Measurements from ENCODE around the gene IRAK2.

IRAK2 gene

GRCh38 chr3:10228248-10228950 lies 63.7 kb downstream of the IRAK2 start:
- no peak overlapping the region for H2AFZ ChIP-seq (ENCODE audit: low read depth, low read length)
- DNase-seq: no peak
- no peak overlapping the region for H3K4me2 ChIP-seq (ENCODE audit: insufficient read depth, low read length)
- peak; percentile 55 for ATAC-seq (ENCODE audit: insufficient read depth, low read depth)
- H3K9ac ChIP-seq (ENCODE audit: low read depth, low read length): no peak overlapping the region
- H3K27me3 ChIP-seq (ENCODE audit: insufficient read depth, low read length, poor library complexity): no peaks in the 10 kb centered on the region
- H3K9me3 ChIP-seq (ENCODE audit: insufficient read depth, low read length, severe bottlenecking): no peaks in the 10 kb centered on the region
- no peak overlapping the region for H3K27ac ChIP-seq (ENCODE audit: low read length)
- no peak overlapping the region for H3K4me3 ChIP-seq (ENCODE audit: low read depth in 1 of 2, low read length in 2 of 2)
- no peaks in the 10 kb centered on the region for H4K20me1 ChIP-seq (ENCODE audit: insufficient read depth, low read length)
- peaks cover 19% of the 10 kb centered on the region for H3K4me1 ChIP-seq (ENCODE audit: insufficient read depth, low read length)
- H3K36me3 ChIP-seq (ENCODE audit: insufficient read depth, low read length): no peaks in the 10 kb centered on the region
- H3K79me2 ChIP-seq (ENCODE audit: insufficient read depth, low read length): no peaks in the 10 kb centered on the region
- TF ChIP-seq EZH2 (IDR thresholded peaks at IDR 0.05; ENCODE audit: borderline replicate concordance, low read depth, low read length, severe bottlenecking): no peak

GRCh38 chr3:10229576-10229975 lies 64.9 kb downstream of the IRAK2 start:
- H3K4me2 ChIP-seq (ENCODE audit: insufficient read depth, low read length): no peak overlapping the region
- peaks cover 19% of the 10 kb centered on the region for H3K4me1 ChIP-seq (ENCODE audit: insufficient read depth, low read length)
- no peak overlapping the region for H3K4me3 ChIP-seq (ENCODE audit: low read depth in 1 of 2, low read length in 2 of 2)
- H4K20me1 ChIP-seq (ENCODE audit: insufficient read depth, low read length): no peaks in the 10 kb centered on the region
- TF ChIP-seq EZH2 (IDR thresholded peaks at IDR 0.05; ENCODE audit: borderline replicate concordance, low read depth, low read length, severe bottlenecking): no peak
- TF ChIP-seq, protein P1, sequence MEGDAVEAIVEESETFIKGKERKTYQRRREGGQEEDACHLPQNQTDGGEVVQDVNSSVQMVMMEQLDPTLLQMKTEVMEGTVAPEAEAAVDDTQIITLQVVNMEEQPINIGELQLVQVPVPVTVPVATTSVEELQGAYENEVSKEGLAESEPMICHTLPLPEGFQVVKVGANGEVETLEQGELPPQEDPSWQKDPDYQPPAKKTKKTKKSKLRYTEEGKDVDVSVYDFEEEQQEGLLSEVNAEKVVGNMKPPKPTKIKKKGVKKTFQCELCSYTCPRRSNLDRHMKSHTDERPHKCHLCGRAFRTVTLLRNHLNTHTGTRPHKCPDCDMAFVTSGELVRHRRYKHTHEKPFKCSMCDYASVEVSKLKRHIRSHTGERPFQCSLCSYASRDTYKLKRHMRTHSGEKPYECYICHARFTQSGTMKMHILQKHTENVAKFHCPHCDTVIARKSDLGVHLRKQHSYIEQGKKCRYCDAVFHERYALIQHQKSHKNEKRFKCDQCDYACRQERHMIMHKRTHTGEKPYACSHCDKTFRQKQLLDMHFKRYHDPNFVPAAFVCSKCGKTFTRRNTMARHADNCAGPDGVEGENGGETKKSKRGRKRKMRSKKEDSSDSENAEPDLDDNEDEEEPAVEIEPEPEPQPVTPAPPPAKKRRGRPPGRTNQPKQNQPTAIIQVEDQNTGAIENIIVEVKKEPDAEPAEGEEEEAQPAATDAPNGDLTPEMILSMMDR (IDR thresholded peaks at IDR 0.05; ENCODE audit: borderline replicate concordance, extremely low read depth, low read length, poor library complexity, severe bottlenecking): no peak
- H3K79me2 ChIP-seq (ENCODE audit: insufficient read depth, low read length): no peaks in the 10 kb centered on the region
- no peaks in the 10 kb centered on the region for H3K9me3 ChIP-seq (ENCODE audit: insufficient read depth, low read length, severe bottlenecking)
- DNase-seq (no peak), ATAC-seq (ENCODE audit: insufficient read depth, low read depth) (no peak)
- H2AFZ ChIP-seq (ENCODE audit: low read depth, low read length): no peak overlapping the region
- H3K9ac ChIP-seq (ENCODE audit: low read depth, low read length): no peak overlapping the region
- H3K36me3 ChIP-seq (ENCODE audit: insufficient read depth, low read length): no peaks in the 10 kb centered on the region
- H3K27me3 ChIP-seq (ENCODE audit: insufficient read depth, low read length, poor library complexity): no peaks in the 10 kb centered on the region
- no peak overlapping the region for H3K27ac ChIP-seq (ENCODE audit: low read length)

- Histone ChIP-seq H4K20me1 (ENCODE audit: insufficient read depth, low read length) (no peaks in the 10 kb centered on the region), H3K4me3 (ENCODE audit: low read depth in 1 of 2, low read length in 2 of 2) (no peak overlapping the region), H3K4me1 (ENCODE audit: insufficient read depth, low read length) (peaks cover 15% of the 10 kb centered on the region), H3K27ac (ENCODE audit: low read length) (no peak overlapping the region), H3K36me3 (ENCODE audit: insufficient read depth, low read length) (no peaks in the 10 kb centered on the region), H2AFZ (ENCODE audit: low read depth, low read length) (no peak overlapping the region), H3K79me2 (ENCODE audit: insufficient read depth, low read length) (no peaks in the 10 kb centered on the region), H3K9ac (ENCODE audit: low read depth, low read length) (no peak overlapping the region), H3K4me2 (ENCODE audit: insufficient read depth, low read length) (no peak overlapping the region), H3K9me3 (ENCODE audit: insufficient read depth, low read length, severe bottlenecking) (no peaks in the 10 kb centered on the region), H3K27me3 (ENCODE audit: insufficient read depth, low read length, poor library complexity) (no peaks in the 10 kb centered on the region)
- ATAC-seq (ENCODE audit: insufficient read depth, low read depth) (no peak), DNase-seq (no peak)
- TF ChIP-seq, protein P1 (IDR thresholded peaks at IDR 0.05; ENCODE audit: borderline replicate concordance, extremely low read depth, low read length, poor library complexity, severe bottlenecking): no peak
- no peak for TF ChIP-seq EZH2 (IDR thresholded peaks at IDR 0.05; ENCODE audit: borderline replicate concordance, low read depth, low read length, severe bottlenecking)
These were observed 67.4 kb downstream of the IRAK2 start for GRCh38 chr3:10232137-10232536.

DNA sequence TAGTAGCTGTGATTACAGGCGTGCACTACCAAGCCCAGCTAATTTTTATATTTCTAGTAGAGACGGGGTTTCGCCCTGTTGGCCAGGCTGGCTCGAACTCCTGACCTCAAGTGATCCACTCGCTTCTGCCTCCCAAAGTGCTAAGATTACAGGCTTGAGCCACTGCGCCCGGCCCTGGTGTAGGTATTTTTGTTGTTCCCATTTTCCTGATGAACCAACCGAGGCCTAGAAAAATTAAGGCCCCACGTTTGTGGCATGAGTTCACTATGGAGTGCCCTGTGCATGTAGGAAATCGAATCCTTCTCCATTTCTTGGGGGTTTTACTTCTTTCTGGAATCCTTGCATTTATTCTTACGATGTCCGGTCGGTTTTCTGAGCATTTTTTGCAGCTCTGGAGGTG lies 69.3 kb downstream of the IRAK2 start:
- DNase-seq (no peak), ATAC-seq (ENCODE audit: insufficient read depth, low read depth) (no peak)
- H2AFZ ChIP-seq (ENCODE audit: low read depth, low read length): no peak overlapping the region
- H3K4me2 ChIP-seq (ENCODE audit: insufficient read depth, low read length): no peak overlapping the region
- H3K36me3 ChIP-seq (ENCODE audit: insufficient read depth, low read length): no peaks in the 10 kb centered on the region
- no peak overlapping the region for H3K9ac ChIP-seq (ENCODE audit: low read depth, low read length)
- TF ChIP-seq, protein P1 (IDR thresholded peaks at IDR 0.05; ENCODE audit: borderline replicate concordance, extremely low read depth, low read length, poor library complexity, severe bottlenecking): no peak
- TF ChIP-seq EZH2 (IDR thresholded peaks at IDR 0.05; ENCODE audit: borderline replicate concordance, low read depth, low read length, severe bottlenecking): no peak
- no peaks in the 10 kb centered on the region for H3K9me3 ChIP-seq (ENCODE audit: insufficient read depth, low read length, severe bottlenecking)
- no peak overlapping the region for H3K27ac ChIP-seq (ENCODE audit: low read length)
- H4K20me1 ChIP-seq (ENCODE audit: insufficient read depth, low read length): no peaks in the 10 kb centered on the region
- no peaks in the 10 kb centered on the region for H3K79me2 ChIP-seq (ENCODE audit: insufficient read depth, low read length)
- H3K4me3 ChIP-seq (ENCODE audit: low read depth in 1 of 2, low read length in 2 of 2): no peak overlapping the region
- H3K4me1 ChIP-seq (ENCODE audit: insufficient read depth, low read length): peaks cover 3% of the 10 kb centered on the region; the same call in 1 of the 2 replicates
- no peaks in the 10 kb centered on the region for H3K27me3 ChIP-seq (ENCODE audit: insufficient read depth, low read length, poor library complexity)

All from DND-41 (cell line).